Mesendoderm (in vitro differentiated cells): ENCODE measurements around the gene ADAMTS10.

Experiments used
- DNase-seq: peaks from one replicate; pipeline ENCODE4 v3.0.0; 2013
- H2AK5ac ChIP-seq: 2 replicates; pipeline ENCODE4 v1.6.1; 2013; ENCODE audit warnings: low read length, inconsistent platforms
- H2BK120ac ChIP-seq: 2 replicates; pipeline ENCODE4 v1.6.1; 2013; ENCODE audit warnings: low read depth, mild to moderate bottlenecking, low read length, moderate library complexity, mixed read lengths
- H2BK15ac ChIP-seq: replicated peaks from 2 replicates; pipeline ENCODE4 v1.6.1; 2013; ENCODE audit warnings: low read depth, mild to moderate bottlenecking, moderate library complexity
- H2BK5ac ChIP-seq: 2 replicates; pipeline ENCODE4 v1.6.1; 2013; ENCODE audit warnings: low read length, inconsistent platforms
- H3K18ac ChIP-seq: 2 replicates; pipeline ENCODE4 v1.6.1; 2013; ENCODE audit warnings: mild to moderate bottlenecking, low read length, mixed read lengths
- H3K23ac ChIP-seq: one replicate; pipeline ENCODE4 v1.6.1; 2013; ENCODE audit warnings: low read length
- H3K27ac ChIP-seq: 2 replicates; pipeline ENCODE4 v1.5.1; 2013; ENCODE audit warnings: low read depth, mild to moderate bottlenecking, inconsistent platforms, low read length, moderate library complexity
- H3K27me3 ChIP-seq: 2 replicates; pipeline ENCODE4 v1.6.1; 2013; ENCODE audit warnings: low read length, control low read depth, mild to moderate bottlenecking, inconsistent platforms; ENCODE audit not compliant: insufficient read depth, poor library complexity
- H3K36me3 ChIP-seq: 2 replicates; pipeline ENCODE4 v1.6.1; 2013; ENCODE audit warnings: low read length, inconsistent platforms; ENCODE audit not compliant: control insufficient read depth, insufficient read depth
- H3K4ac ChIP-seq: one replicate; pipeline ENCODE4 v1.6.1; 2013; ENCODE audit warnings: low read depth, mild to moderate bottlenecking, low read length, moderate library complexity
- H3K4me1 ChIP-seq: 2 replicates; pipeline ENCODE4 v1.6.1; 2013; ENCODE audit warnings: low read depth, low read length, inconsistent platforms; ENCODE audit not compliant: control insufficient read depth
- H3K4me2 ChIP-seq: 2 replicates; pipeline ENCODE4 v1.6.1; 2013; ENCODE audit warnings: low read length
- H3K4me3 ChIP-seq: 2 replicates; pipeline ENCODE4 v1.5.1; 2013; ENCODE audit warnings: mild to moderate bottlenecking, low read length
- H3K56ac ChIP-seq: one replicate; pipeline ENCODE4 v1.6.1; 2013; ENCODE audit warnings: low read length
- H3K79me1 ChIP-seq: 2 replicates; pipeline ENCODE4 v1.6.1; 2013; ENCODE audit warnings: low read length, inconsistent platforms
- H3K79me2 ChIP-seq: 2 replicates; pipeline ENCODE4 v1.6.1; 2013; ENCODE audit warnings: mild to moderate bottlenecking, low read length; ENCODE audit not compliant: control insufficient read depth, insufficient read depth
- H3K9ac ChIP-seq: 2 replicates; pipeline ENCODE4 v1.6.1; 2013; ENCODE audit warnings: low read length, inconsistent platforms
- H4K5ac ChIP-seq: one replicate; pipeline ENCODE4 v1.6.1; 2013; ENCODE audit warnings: low read length
- H4K8ac ChIP-seq: one replicate; pipeline ENCODE4 v1.6.1; 2013; ENCODE audit warnings: low read depth, mild to moderate bottlenecking, control low read depth, low read length, moderate library complexity
- WGBS: extraction: QIAGEN DNeasy Blood & Tissue Kit; methylation state at CpG from one replicate; pipeline ENCODE4 v1.1.7; 2013; ENCODE audit warnings: low lambda C conversion rate, missing lambda C conversion rate; ENCODE audit not compliant: insufficient coverage; ENCODE audit errors: extremely low coverage; 5-methylcytosine and 5-hydroxymethylcytosine counted together

Gene ADAMTS10

GRCh38 chr19:8531470-8531869, 79.0 kb downstream of the ADAMTS10 start:
- Histone ChIP-seq H3K4me3 (no peak overlapping the region), H3K4me1 (peaks cover 5% of the 10 kb centered on the region), H4K5ac (no peak overlapping the region), H3K18ac (no peak overlapping the region), H3K4me2 (no peak overlapping the region), H3K56ac (no peak overlapping the region), H3K27me3 (no peaks in the 10 kb centered on the region), H3K36me3 (no peaks in the 10 kb centered on the region), H3K27ac (no peak overlapping the region), H3K79me2 (no peaks in the 10 kb centered on the region), H3K23ac (no peak overlapping the region), H4K8ac (no peak overlapping the region), H3K9ac (no peak overlapping the region), H2AK5ac (no peak overlapping the region), H2BK15ac (no peak overlapping the region), H3K79me1 (peaks cover 11% of the 10 kb centered on the region), H2BK120ac (no peak overlapping the region), H3K4ac (no peak overlapping the region), H2BK5ac (no peak overlapping the region)
- no CpG with 5 or more reads among the region's 7 CpGs for WGBS
- no peak for DNase-seq
